HG02840 (cell line): Measurements from ENCODE around the gene PSG1.
"Not testable (repeated sequence)": the region's sequence is repeated elsewhere in the genome, so short reads cannot be mapped to it uniquely, and the experiment has no call there.

Experiments used
- ATAC-seq: cut with Tn5 transposase; IDR thresholded peaks from one replicate; pipeline ENCODE4 v1.9.1; 2021; ENCODE audit warnings: mild to moderate bottlenecking, moderate library complexity, moderate number of reproducible peaks; ENCODE audit not compliant: unreplicated experiment, low FRiP score

PSG1 gene

GRCh38 chr19:42831221-42832019, 48.1 kb downstream of the PSG1 start:
- no peak for ATAC-seq

GRCh38 chr19:42821306-42821977, 58.1 kb downstream of the PSG1 start:
- ATAC-seq = not testable (repeated sequence)

GRCh38 chr19:42819960-42820650, 59.4 kb downstream of the PSG1 start:
- not testable (repeated sequence) for ATAC-seq

- no peak for ATAC-seq
Observed at GRCh38 chr19:42816894-42817293, 62.6 kb downstream of the PSG1 start.
